Stimulated activated naive CD8-positive, alpha-beta T cell treated with anti-CD3 and anti-CD28 coated beads, Interleukin-15, amount 100 ng/mL, for 72 hours (primary cell): ENCODE data around the gene TFF1.
A peak's percentile ranks its signal among the peaks of the same experiment; 100 is the strongest.

Experiments
- ATAC-seq: fragments of 150-1000 bp; cut with Tn5 transposase; 2 replicates; pipeline ENCODE4 v1.10.0; 2021; ENCODE audit warnings: mild to moderate bottlenecking, moderate library complexity
- DNase-seq, 2 donors: peaks; one replicate each; pipeline ENCODE4 v3.0.0; 2021 to 2022
- H3K27ac Mint-ChIP-seq, 2 donors: one replicate each; pipeline ENCODE4 v1.8.0; 2022; ENCODE audit warnings: mild to moderate bottlenecking in 2 of 2, mixed read lengths in 2 of 2, moderate library complexity in 2 of 2
- H3K27me3 Mint-ChIP-seq: one replicate; pipeline ENCODE4 v1.8.0; 2022; ENCODE audit warnings: mixed read lengths
- H3K4me1 Mint-ChIP-seq: one replicate; pipeline ENCODE4 v1.8.0; 2022; ENCODE audit warnings: mild to moderate bottlenecking, mixed read lengths
- H3K4me3 Mint-ChIP-seq, 2 donors: one replicate each; pipeline ENCODE4 v1.8.0; 2022; ENCODE audit warnings: mild to moderate bottlenecking in 2 of 2, mixed read lengths in 2 of 2, moderate library complexity in 1 of 2
- H3K9me3 Mint-ChIP-seq, 2 donors: one replicate each; pipeline ENCODE4 v1.8.0; 2022; ENCODE audit warnings: mixed read lengths in 2 of 2

The TFF1 gene

GRCh38 chr21:42364304-42364865 is 1.9 kb downstream of the TFF1 start:
- Mint-ChIP-seq H3K4me3 (no peak overlapping the region), H3K27me3 (peaks cover 10% of the 10 kb centered on the region), H3K9me3 (no peaks in the 10 kb centered on the region), H3K4me1 (peaks cover 52% of the 10 kb centered on the region), H3K27ac (peak overlapping the region in 1 of 2 donors; percentile 75)
- DNase-seq (no peak), ATAC-seq (no peak)

- H3K4me3 Mint-ChIP-seq: no peak overlapping the region
- no peak overlapping the region for H3K27ac Mint-ChIP-seq
- ATAC-seq (no peak), DNase-seq (no peak)
- H3K9me3 Mint-ChIP-seq: no peaks in the 10 kb centered on the region
- H3K4me1 Mint-ChIP-seq: peaks cover 44% of the 10 kb centered on the region
- H3K27me3 Mint-ChIP-seq: peaks cover 10% of the 10 kb centered on the region
Observed at GRCh38 chr21:42363312-42363711, 3.0 kb downstream of the TFF1 start.

GRCh38 chr21:42362700-42363099 is 3.6 kb downstream of the TFF1 start:
- H3K27ac Mint-ChIP-seq: peak overlapping the region in 1 of 2 donors; percentile 5
- DNase-seq (no peak), ATAC-seq (no peak)
- no peak overlapping the region for H3K4me3 Mint-ChIP-seq
- peaks cover 38% of the 10 kb centered on the region for H3K4me1 Mint-ChIP-seq
- peaks cover 10% of the 10 kb centered on the region for H3K27me3 Mint-ChIP-seq
- H3K9me3 Mint-ChIP-seq: no peaks in the 10 kb centered on the region

GRCh38 chr21:42362198-42362597 is 4.1 kb downstream of the TFF1 start:
- ATAC-seq: no peak
- Mint-ChIP-seq H3K27ac (no peak overlapping the region), H3K27me3 (peaks cover 10% of the 10 kb centered on the region), H3K4me3 (no peak overlapping the region), H3K9me3 (no peaks in the 10 kb centered on the region), H3K4me1 (peaks cover 33% of the 10 kb centered on the region)
- DNase-seq: no peak

- no peaks in the 10 kb centered on the region for H3K9me3 Mint-ChIP-seq
- no peak overlapping the region for H3K4me3 Mint-ChIP-seq
- DNase-seq (no peak), ATAC-seq (no peak)
- no peak overlapping the region for H3K27ac Mint-ChIP-seq
- peaks cover 10% of the 10 kb centered on the region for H3K27me3 Mint-ChIP-seq
- H3K4me1 Mint-ChIP-seq: peaks cover 33% of the 10 kb centered on the region
Observed at GRCh38 chr21:42361286-42361685, 5.0 kb downstream of the TFF1 start.

GRCh38 chr21:42360317-42360716 is 6.0 kb downstream of the TFF1 start:
- Mint-ChIP-seq H3K9me3 (peaks cover 0 to 5% of the 10 kb centered on the region in 2 donors), H3K4me1 (peaks cover 29% of the 10 kb centered on the region), H3K4me3 (no peak overlapping the region), H3K27me3 (peaks cover 10% of the 10 kb centered on the region), H3K27ac (no peak overlapping the region)
- ATAC-seq (no peak), DNase-seq (no peak)

- Mint-ChIP-seq H3K4me3 (no peak overlapping the region), H3K9me3 (peaks cover 4 to 15% of the 10 kb centered on the region in 2 donors), H3K4me1 (peaks cover 21% of the 10 kb centered on the region), H3K27ac (no peak overlapping the region), H3K27me3 (peaks cover 10% of the 10 kb centered on the region)
- ATAC-seq (no peak), DNase-seq (no peak)
Observed at GRCh38 chr21:42358937-42359336, 7.4 kb downstream of the TFF1 start.

GRCh38 chr21:42358261-42358660 is 8.1 kb downstream of the TFF1 start:
- no peak for ATAC-seq
- no peak for DNase-seq
- H3K4me3 Mint-ChIP-seq: no peak overlapping the region
- peaks cover 10% of the 10 kb centered on the region for H3K27me3 Mint-ChIP-seq
- H3K4me1 Mint-ChIP-seq: peaks cover 14% of the 10 kb centered on the region
- H3K9me3 Mint-ChIP-seq: peaks cover 9 to 21% of the 10 kb centered on the region in 2 donors
- H3K27ac Mint-ChIP-seq: no peak overlapping the region

GRCh38 chr21:42357307-42357706 is 9.0 kb downstream of the TFF1 start:
- peaks cover 9 to 26% of the 10 kb centered on the region in 2 donors for H3K9me3 Mint-ChIP-seq
- H3K27ac Mint-ChIP-seq: no peak overlapping the region
- no peak for ATAC-seq
- no peak for DNase-seq
- peaks cover 7% of the 10 kb centered on the region for H3K4me1 Mint-ChIP-seq
- no peak overlapping the region for H3K4me3 Mint-ChIP-seq
- peaks cover 7% of the 10 kb centered on the region for H3K27me3 Mint-ChIP-seq

- Mint-ChIP-seq H3K4me1 (no peaks in the 10 kb centered on the region), H3K4me3 (no peak overlapping the region), H3K9me3 (peaks cover 9 to 26% of the 10 kb centered on the region in 2 donors), H3K27ac (no peak overlapping the region), H3K27me3 (peaks cover under 1% of the 10 kb centered on the region)
- ATAC-seq: no peak
- DNase-seq: no peak
Observed at GRCh38 chr21:42356650-42357049, 9.7 kb downstream of the TFF1 start.

- Mint-ChIP-seq H3K27me3 (no peaks in the 10 kb centered on the region), H3K27ac (no peak overlapping the region), H3K4me1 (no peaks in the 10 kb centered on the region), H3K4me3 (no peak overlapping the region), H3K9me3 (peaks cover 9 to 26% of the 10 kb centered on the region in 2 donors)
- DNase-seq: no peak
- ATAC-seq: no peak
Observed at GRCh38 chr21:42356046-42356445, 10.3 kb downstream of the TFF1 start.

- Mint-ChIP-seq H3K9me3 (peaks cover 9 to 26% of the 10 kb centered on the region in 2 donors), H3K27ac (peak overlapping the region in 1 of 2 donors; percentile 11), H3K4me1 (no peaks in the 10 kb centered on the region), H3K27me3 (no peaks in the 10 kb centered on the region), H3K4me3 (no peak overlapping the region)
- ATAC-seq: no peak
- DNase-seq: no peak
Observed at GRCh38 chr21:42353623-42354022, 12.7 kb downstream of the TFF1 start.

GRCh38 chr21:42352441-42353095 is 13.8 kb downstream of the TFF1 start:
- no peak overlapping the region for H3K4me3 Mint-ChIP-seq

GRCh38 chr21:42351626-42352440 is 14.5 kb downstream of the TFF1 start:
- DNase-seq (no peak), ATAC-seq (no peak)
- Mint-ChIP-seq H3K4me1 (no peaks in the 10 kb centered on the region), H3K27ac (peak overlapping the region in 1 of 2 donors; percentile 38), H3K27me3 (no peaks in the 10 kb centered on the region), H3K4me3 (no peak overlapping the region), H3K9me3 (peaks cover 9 to 26% of the 10 kb centered on the region in 2 donors)

More at GRCh38 chr21:42352441-42353095, 13.8 kb downstream of the TFF1 start:
- DNase-seq: no peak
- Mint-ChIP-seq H3K27me3 (no peaks in the 10 kb centered on the region), H3K4me1 (no peaks in the 10 kb centered on the region), H3K9me3 (peaks cover 9 to 26% of the 10 kb centered on the region in 2 donors), H3K27ac (peak overlapping the region; percentile 38 to 86)
- no peak for ATAC-seq

- Mint-ChIP-seq H3K9me3 (peaks cover 9 to 26% of the 10 kb centered on the region in 2 donors), H3K27me3 (no peaks in the 10 kb centered on the region), H3K4me1 (no peaks in the 10 kb centered on the region)
Observed at GRCh38 chr21:42350927-42351426, 15.4 kb downstream of the TFF1 start, which contains the start of gene TFF2. TSS of gene TFF2 (minus strand) at chr21:42350994. CDS start at chr21:42350957, 37 bp downstream.

More at GRCh38 chr21:42350927-42351426, 15.4 kb downstream of the TFF1 start, which contains the start of gene TFF2:
- ATAC-seq: no peak
- Mint-ChIP-seq H3K4me3 (no peak within 1 kb of the TSS), H3K27ac (no peak within 1 kb of the TSS)
- no peak for DNase-seq
